Karpas-422 (cell line): ENCODE data around the gene RASA1. TPM values are rescaled to one million over a fixed set of nuclear protein-coding genes. Genes with fewer than 3 reads are reported as not detected.

Source experiments
- DNase-seq: peaks from one replicate; pipeline ENCODE4 v3.0.0-alpha.2; 2015
- H2AFZ ChIP-seq: fragments of 200-600 bp; sonication (generic); 2 replicates; pipeline ENCODE4 v1.6.1; 2014; ENCODE audit warnings: antibody characterized with exemption, low read length, mixed read lengths
- H3K27ac ChIP-seq: fragments of 200-600 bp; sonication (generic); 2 replicates; pipeline ENCODE4 v1.5.1; 2014; ENCODE audit warnings: mild to moderate bottlenecking, low read length, moderate library complexity
- H3K27me3 ChIP-seq: fragments of 200-600 bp; sonication (generic); 2 replicates; pipeline ENCODE4 v1.6.1; 2014; ENCODE audit warnings: low read length, mixed read lengths
- H3K36me3 ChIP-seq: fragments of 200-600 bp; sonication (generic); 2 replicates; pipeline ENCODE4 v1.6.1; 2014; ENCODE audit warnings: low read length, mixed read lengths; ENCODE audit not compliant: insufficient read depth
- H3K4me1 ChIP-seq: fragments of 200-600 bp; sonication (generic); 2 replicates; pipeline ENCODE4 v1.6.1; 2014; ENCODE audit warnings: mild to moderate bottlenecking, low read length, mixed read lengths
- H3K4me2 ChIP-seq: fragments of 200-600 bp; sonication (generic); 2 replicates; pipeline ENCODE4 v1.6.1; 2014; ENCODE audit warnings: low read length, low read depth, mild to moderate bottlenecking; ENCODE audit not compliant: poor library complexity, severe bottlenecking
- H3K4me3 ChIP-seq: fragments of 200-600 bp; sonication (generic); 2 replicates; pipeline ENCODE4 v1.5.1; 2014; ENCODE audit warnings: mild to moderate bottlenecking, antibody characterized with exemption, low read length, mixed read lengths
- H3K79me2 ChIP-seq: fragments of 200-600 bp; sonication (generic); 2 replicates; pipeline ENCODE4 v1.6.1; 2014; ENCODE audit warnings: mild to moderate bottlenecking, low read length, mixed read lengths
- H3K9ac ChIP-seq: fragments of 200-600 bp; sonication (generic); 2 replicates; pipeline ENCODE4 v1.6.0; 2014; ENCODE audit warnings: low read length
- H3K9me2 ChIP-seq: fragments of 200-600 bp; sonication (generic), shearing (Covaris generic); replicated peaks from 2 replicates; pipeline ENCODE4 v1.6.0; 2014; ENCODE audit warnings: mild to moderate bottlenecking, low read length, moderate library complexity; ENCODE audit not compliant: insufficient read depth
- H3K9me3 ChIP-seq: fragments of 300-700, 200-600 bp; sonication (generic); 2 replicates; pipeline ENCODE4 v1.6.1; 2014; ENCODE audit warnings: low read length, mixed read lengths
- H4K20me1 ChIP-seq: fragments of 200-600 bp; sonication (generic); 2 replicates; pipeline ENCODE4 v1.6.1; 2014; ENCODE audit warnings: mild to moderate bottlenecking, antibody characterized with exemption, low read length, low read depth; ENCODE audit not compliant: insufficient read depth
- total RNA-seq: library from RNA; depleted of rRNA; stranded (reverse); fragments of >200 nt; shearing (Covaris generic); gene quantifications from 2 replicates; pipeline ENCODE4 v1.2.3, GENCODE V29; 2014; ENCODE audit warnings: low replicate concordance

The RASA1 gene
- total RNA-seq, 1 experiment from 2014 or later, result 26.3 TPM

DNA sequence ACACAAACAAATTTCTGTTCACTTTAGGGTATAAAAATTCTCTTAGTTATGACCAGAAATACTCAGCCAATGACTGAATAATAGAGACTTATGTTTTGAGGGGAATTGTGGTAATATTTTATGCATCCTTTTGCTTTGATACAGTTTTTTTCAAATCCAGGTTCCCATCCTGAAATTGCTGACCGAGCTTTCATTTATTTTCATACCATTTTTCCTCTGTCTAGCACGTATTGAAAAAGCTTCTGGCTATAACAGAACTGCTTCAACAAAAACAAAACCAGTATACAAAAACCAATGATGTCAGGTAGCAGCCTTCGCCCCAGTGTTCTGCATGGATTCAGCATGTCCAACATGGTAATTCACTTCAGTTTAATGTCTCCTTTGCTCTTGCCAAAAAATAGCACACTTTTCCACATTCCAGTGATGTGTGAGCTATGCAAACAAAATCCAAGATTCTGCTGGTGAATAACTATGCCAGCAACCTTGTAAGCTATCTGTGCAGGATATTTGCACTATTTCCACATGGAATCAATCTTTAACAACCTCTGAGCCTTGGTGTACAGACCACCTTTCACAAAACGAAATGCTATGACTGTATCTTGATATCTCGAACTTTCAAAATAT, 123.0 kb downstream of the RASA1 start:
- DNase-seq, result no peak
- no peaks in the 10 kb centered on the region for H3K9me3 ChIP-seq
- H2AFZ ChIP-seq, result no peak overlapping the region
- no peak overlapping the region for H3K4me2 ChIP-seq
- H3K9me2 ChIP-seq, result no peaks in the 10 kb centered on the region
- no peaks in the 10 kb centered on the region for H4K20me1 ChIP-seq
- H3K27me3 ChIP-seq, result no peaks in the 10 kb centered on the region
- H3K4me3 ChIP-seq, result no peak overlapping the region
- peaks cover 84% of the 10 kb centered on the region for H3K36me3 ChIP-seq
- H3K4me1 ChIP-seq, result peaks cover 12% of the 10 kb centered on the region
- H3K79me2 ChIP-seq, result peaks cover 39% of the 10 kb centered on the region
- no peak overlapping the region for H3K27ac ChIP-seq
- H3K9ac ChIP-seq, result no peak overlapping the region

DNA sequence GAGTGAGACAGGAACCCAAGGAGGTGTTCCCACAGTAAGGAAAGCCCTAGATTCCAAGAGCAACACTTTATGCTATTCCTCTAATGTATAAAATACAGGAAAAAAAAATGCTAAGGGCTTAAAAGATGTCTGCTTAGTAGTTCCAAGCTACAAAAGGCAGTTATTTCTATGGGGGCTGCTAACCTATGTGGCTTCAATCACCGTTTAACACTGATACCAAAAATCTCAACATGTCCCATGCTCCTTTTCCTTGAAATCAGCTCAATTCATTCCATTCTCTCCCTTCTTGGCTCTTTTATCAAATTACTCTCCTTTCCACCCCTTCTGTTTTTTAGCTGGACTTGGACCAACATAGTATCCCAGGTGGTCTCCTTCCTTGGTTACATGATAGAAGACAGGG, 124.5 kb downstream of the RASA1 start:
- Histone ChIP-seq H2AFZ (no peak overlapping the region), H3K27me3 (no peaks in the 10 kb centered on the region), H3K4me1 (peaks cover 12% of the 10 kb centered on the region), H3K27ac (no peak overlapping the region), H3K79me2 (peaks cover 44% of the 10 kb centered on the region), H3K9ac (no peak overlapping the region), H3K9me3 (no peaks in the 10 kb centered on the region), H3K36me3 (peaks cover 81% of the 10 kb centered on the region), H3K4me2 (no peak overlapping the region), H4K20me1 (no peaks in the 10 kb centered on the region), H3K9me2 (no peaks in the 10 kb centered on the region), H3K4me3 (no peak overlapping the region)
- no peak for DNase-seq

DNA sequence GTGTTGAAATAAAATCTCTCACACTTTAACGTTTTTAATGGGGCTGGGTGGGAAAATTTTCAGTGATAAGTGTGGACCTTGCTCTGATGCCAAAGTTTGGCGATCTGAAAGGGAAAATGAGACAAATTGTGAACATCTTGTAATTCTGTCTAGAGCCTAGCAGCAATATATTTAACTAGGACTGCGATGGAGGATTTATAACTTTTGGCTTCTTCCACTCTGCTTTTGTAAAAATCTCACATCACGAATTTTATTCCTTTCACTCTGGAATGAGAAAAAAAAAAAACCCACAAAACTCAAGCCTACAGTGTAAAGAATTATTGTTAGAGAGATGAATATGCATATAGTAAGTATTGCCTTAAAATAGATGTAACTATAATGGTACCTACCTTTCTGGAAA, 125.1 kb downstream of the RASA1 start:
- no peak overlapping the region for H3K4me3 ChIP-seq
- H3K4me1 ChIP-seq, result peaks cover 12% of the 10 kb centered on the region
- no peaks in the 10 kb centered on the region for H3K27me3 ChIP-seq
- DNase-seq, result no peak
- H3K9ac ChIP-seq, result no peak overlapping the region
- H3K79me2 ChIP-seq, result peaks cover 44% of the 10 kb centered on the region
- no peaks in the 10 kb centered on the region for H3K9me2 ChIP-seq
- no peak overlapping the region for H3K4me2 ChIP-seq
- H4K20me1 ChIP-seq, result no peaks in the 10 kb centered on the region
- no peak overlapping the region for H2AFZ ChIP-seq
- H3K9me3 ChIP-seq, result no peaks in the 10 kb centered on the region
- H3K36me3 ChIP-seq, result peaks cover 80% of the 10 kb centered on the region
- no peak overlapping the region for H3K27ac ChIP-seq

DNA sequence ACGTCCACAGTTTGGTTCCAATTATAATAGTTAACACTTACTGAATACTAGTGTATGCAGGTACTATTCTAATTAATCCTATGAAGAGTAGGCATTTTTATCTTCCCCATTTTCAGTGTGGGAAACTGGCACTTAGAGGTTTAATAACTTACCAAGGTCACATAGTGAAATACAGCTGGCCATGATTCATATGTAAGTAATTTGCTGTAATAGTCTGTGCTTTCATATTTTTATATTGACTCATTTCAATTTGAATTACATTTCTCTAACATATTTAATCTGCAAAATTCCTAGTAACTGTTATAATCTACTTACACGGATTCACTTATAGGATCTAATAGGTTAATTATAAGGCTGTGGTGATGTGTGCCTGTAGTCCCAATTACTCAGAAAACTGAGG, 125.6 kb downstream of the RASA1 start:
- Histone ChIP-seq H3K9me2 (no peaks in the 10 kb centered on the region), H2AFZ (no peak overlapping the region), H3K36me3 (peaks cover 80% of the 10 kb centered on the region), H3K9ac (no peak overlapping the region), H3K4me2 (no peak overlapping the region), H4K20me1 (no peaks in the 10 kb centered on the region), H3K9me3 (no peaks in the 10 kb centered on the region), H3K4me3 (no peak overlapping the region), H3K4me1 (peaks cover 12% of the 10 kb centered on the region), H3K79me2 (peaks cover 49% of the 10 kb centered on the region), H3K27me3 (no peaks in the 10 kb centered on the region), H3K27ac (no peak overlapping the region)
- no peak for DNase-seq

DNA sequence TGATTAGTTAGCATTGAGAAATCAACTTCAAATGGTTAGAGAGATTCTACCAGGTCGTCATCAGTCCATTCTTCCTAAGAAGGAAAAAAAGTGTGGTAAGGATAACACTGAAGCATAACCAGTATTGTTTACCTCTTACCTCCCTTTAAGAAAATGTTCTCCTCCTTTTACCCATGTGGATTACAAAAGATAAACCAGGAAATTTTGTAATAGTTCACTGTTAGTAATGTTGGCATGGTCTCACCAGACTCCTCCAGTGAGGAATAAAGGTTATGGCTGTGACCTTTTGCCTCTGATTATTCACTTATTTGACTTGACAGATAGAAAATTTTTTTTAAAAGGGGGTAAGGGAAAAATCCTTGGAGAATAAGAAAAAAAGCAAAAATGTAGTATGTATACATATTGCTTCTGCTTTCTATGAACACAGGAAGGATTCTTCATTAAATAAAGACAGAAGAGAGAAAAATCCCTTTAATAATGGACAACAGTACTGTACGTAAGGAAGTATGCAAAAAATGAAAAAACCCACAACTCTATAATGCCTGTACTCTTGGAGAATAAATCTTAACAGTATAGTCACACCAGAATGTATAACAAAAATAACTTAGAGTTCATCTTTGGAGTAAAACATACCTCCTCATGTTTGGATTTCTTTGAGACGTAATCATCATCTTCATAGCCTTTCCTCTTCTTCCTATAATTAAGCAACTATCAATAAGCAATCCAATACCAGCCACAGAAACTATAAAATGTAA, 126.9 kb downstream of the RASA1 start:
- Histone ChIP-seq H3K9ac (no peak overlapping the region), H2AFZ (no peak overlapping the region), H3K79me2 (peaks cover 53% of the 10 kb centered on the region), H3K27me3 (no peaks in the 10 kb centered on the region), H3K4me2 (no peak overlapping the region), H3K4me3 (no peak overlapping the region), H3K27ac (no peak overlapping the region), H3K9me2 (no peaks in the 10 kb centered on the region), H4K20me1 (no peaks in the 10 kb centered on the region), H3K4me1 (peaks cover 12% of the 10 kb centered on the region), H3K9me3 (no peaks in the 10 kb centered on the region), H3K36me3 (peaks cover 83% of the 10 kb centered on the region)
- no peak for DNase-seq

DNA sequence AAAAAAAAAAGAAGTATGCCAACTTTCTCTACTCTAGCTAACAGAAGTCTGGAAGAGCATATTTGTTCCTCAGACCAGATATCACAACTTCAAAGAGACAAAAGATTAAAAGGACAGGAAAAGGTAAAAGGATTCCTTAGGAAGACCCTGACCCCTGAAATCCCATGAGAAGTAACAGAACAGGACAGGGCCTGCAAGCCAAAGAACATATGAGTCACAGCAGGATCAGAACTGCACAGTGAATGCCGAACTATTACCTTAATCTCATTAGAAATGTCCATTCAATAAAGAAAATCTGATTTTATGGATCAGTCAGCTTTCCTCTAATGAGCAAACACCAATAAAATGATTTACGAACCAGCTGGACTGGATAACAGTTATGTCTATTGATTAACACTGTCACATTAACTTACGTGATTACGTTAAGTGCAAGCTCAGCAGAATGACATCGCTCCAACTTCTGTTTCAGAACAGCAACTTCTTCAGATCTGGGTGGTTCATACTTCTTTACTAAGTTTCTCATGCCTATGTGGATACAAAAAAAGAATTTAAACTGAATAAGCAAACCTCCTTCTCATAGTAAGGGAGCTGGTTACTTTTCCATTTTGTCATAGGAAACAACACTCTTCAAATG, 131.4 kb downstream of the RASA1 start:
- Histone ChIP-seq H2AFZ (no peak overlapping the region), H3K4me3 (no peak overlapping the region), H3K9ac (no peak overlapping the region), H4K20me1 (no peaks in the 10 kb centered on the region), H3K27me3 (no peaks in the 10 kb centered on the region), H3K9me3 (no peaks in the 10 kb centered on the region), H3K36me3 (peaks cover 79% of the 10 kb centered on the region), H3K27ac (no peak overlapping the region), H3K4me1 (peaks cover 13% of the 10 kb centered on the region), H3K79me2 (peaks cover 47% of the 10 kb centered on the region), H3K9me2 (no peaks in the 10 kb centered on the region), H3K4me2 (no peak overlapping the region)
- DNase-seq, result no peak

DNA sequence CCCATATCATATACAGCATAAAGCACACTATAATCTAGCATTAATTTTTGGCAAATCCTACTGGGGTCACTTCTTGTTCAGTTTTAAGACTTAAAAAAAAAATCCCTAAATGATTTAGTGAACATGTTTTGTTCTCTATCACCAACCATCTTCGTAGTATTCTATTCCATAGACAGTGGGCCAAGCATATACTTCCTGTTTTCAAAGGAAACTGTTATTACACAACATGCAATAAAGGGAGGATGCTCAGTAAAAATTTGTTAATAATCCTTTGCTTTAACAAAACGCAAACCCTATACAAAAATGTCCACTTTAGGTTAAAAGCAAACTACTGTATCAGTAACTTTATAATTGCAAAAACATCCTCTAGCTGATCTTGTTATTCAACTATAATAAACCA, 132.0 kb downstream of the RASA1 start:
- Histone ChIP-seq H3K79me2 (peaks cover 48% of the 10 kb centered on the region), H3K27ac (no peak overlapping the region), H3K27me3 (no peaks in the 10 kb centered on the region), H3K4me2 (no peak overlapping the region), H3K36me3 (peaks cover 79% of the 10 kb centered on the region), H3K9ac (no peak overlapping the region), H3K9me2 (no peaks in the 10 kb centered on the region), H3K9me3 (no peaks in the 10 kb centered on the region), H3K4me3 (no peak overlapping the region), H3K4me1 (peaks cover 7% of the 10 kb centered on the region; the same call in 1 of the 2 replicates), H4K20me1 (no peaks in the 10 kb centered on the region), H2AFZ (no peak overlapping the region)
- no peak for DNase-seq

DNA sequence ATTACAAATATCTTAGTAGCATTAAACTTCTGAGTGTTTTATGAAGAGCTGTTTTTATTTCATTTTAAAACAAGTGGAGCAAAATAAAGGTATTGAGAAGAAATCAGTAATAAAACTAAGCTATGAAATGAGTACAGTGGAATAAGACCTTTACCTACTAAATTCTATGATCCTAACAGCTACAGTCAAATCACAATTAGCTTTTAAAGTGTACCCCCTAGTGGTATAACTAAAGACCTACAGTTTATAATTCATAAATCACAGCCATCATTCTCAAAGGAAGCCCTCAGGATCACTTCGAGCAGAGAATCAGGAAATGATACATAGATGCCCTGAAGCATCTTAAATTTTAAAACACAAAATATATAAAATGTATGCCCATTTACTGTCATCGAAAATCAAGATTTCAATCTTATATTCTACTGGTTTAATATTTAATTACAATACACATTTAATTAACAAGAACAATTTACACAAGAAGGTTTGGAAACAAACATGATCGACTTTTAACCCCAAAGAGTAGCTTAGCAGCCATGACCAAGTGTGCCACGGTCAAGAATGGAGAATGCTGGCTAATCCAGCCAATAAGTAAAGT, 132.7 kb downstream of the RASA1 start:
- no peaks in the 10 kb centered on the region for H4K20me1 ChIP-seq
- H3K9me3 ChIP-seq, result no peaks in the 10 kb centered on the region
- H3K9me2 ChIP-seq, result no peaks in the 10 kb centered on the region
- H3K27me3 ChIP-seq, result no peaks in the 10 kb centered on the region
- H3K4me1 ChIP-seq, result peaks cover 4% of the 10 kb centered on the region; the same call in 1 of the 2 replicates
- no peak overlapping the region for H3K4me2 ChIP-seq
- H3K79me2 ChIP-seq, result peaks cover 48% of the 10 kb centered on the region
- H2AFZ ChIP-seq, result no peak overlapping the region
- H3K9ac ChIP-seq, result no peak overlapping the region
- peaks cover 79% of the 10 kb centered on the region for H3K36me3 ChIP-seq
- no peak overlapping the region for H3K4me3 ChIP-seq
- no peak overlapping the region for H3K27ac ChIP-seq
- DNase-seq, result peak; percentile 73
